GM13976 (cell line): ENCODE results near the gene MRPS34.

Source experiments
- DNase-seq: peaks from one replicate; pipeline ENCODE4 v3.0.0; 2012; ENCODE audit warnings: low spot score
- CTCF ChIP-seq: IDR thresholded peaks from 2 replicates; pipeline ENCODE4 v1.5.1; 2012; ENCODE audit warnings: borderline replicate concordance, mild to moderate bottlenecking; ENCODE audit not compliant: insufficient read depth; ENCODE audit errors: extremely low read depth, missing control alignments, control extremely low read depth
- in situ Hi-C: fragments of 300-500 bp; cut with MboI; formaldehyde crosslinking; loops from one replicate; pipeline ENCODE4 v1.12.0; 2022; ENCODE audit warnings: low sequenced_read_pairs, mixed read lengths, inconsistent platforms; ENCODE audit not compliant: unreplicated experiment

MRPS34 gene

GRCh38 chr16:1762196-1762878, 10.6 kb downstream of the MRPS34 start:
- no peak for DNase-seq
- in situ Hi-C loops: no loop called here

GRCh38 chr16:1761751-1762150, 11.2 kb downstream of the MRPS34 start:
- no peak for DNase-seq
- in situ Hi-C loops: no loop called here
- TF ChIP-seq CTCF: no peak

More at GRCh38 chr16:1762196-1762878, 10.6 kb downstream of the MRPS34 start:
- TF ChIP-seq CTCF: no peak

DNA sequence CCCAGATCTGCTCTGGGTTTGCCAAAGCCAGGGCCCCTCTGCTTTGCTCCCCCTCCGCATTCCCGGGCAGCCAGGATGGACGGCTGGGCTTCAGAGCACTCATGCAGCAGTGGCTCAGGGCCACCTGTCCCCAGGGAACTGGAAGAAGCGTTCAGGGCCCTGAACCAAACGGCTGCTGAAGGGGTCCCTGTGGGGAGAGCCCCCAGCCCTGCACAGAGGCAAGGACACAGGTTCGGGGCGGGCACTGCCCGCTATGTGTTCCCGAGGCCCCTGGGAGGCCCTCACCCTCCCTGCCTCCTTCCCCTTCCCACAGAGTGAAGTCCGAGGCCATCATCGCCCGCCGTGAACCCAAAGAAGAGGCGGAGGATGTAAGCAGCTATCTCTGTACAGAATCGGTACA, 12.0 kb downstream of the MRPS34 start:
- no peak for TF ChIP-seq CTCF
- no peak for DNase-seq
- in situ Hi-C loops: no loop called here

DNA sequence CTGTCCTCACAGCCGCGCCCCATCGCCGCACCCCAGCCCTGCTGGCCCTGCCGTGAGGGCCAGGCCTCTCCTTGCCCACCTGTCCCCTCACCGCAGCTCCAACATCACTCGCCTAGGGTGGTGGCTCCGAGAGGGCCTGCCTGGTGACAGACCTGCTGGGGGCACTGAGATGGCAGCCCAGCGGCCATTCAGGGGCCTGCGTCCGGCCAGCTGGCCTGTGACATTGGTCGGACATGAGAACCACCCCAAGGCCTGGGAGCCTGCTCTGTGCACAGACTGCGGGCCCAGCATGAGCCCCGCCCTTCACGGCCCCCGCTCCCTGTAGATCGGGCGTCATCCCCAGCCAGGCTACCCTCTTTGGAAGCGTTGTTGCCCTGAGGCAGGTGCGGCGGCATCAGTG, 13.4 kb downstream of the MRPS34 start:
- no peak for TF ChIP-seq CTCF
- in situ Hi-C loops: no loop called here
- DNase-seq: no peak

- in situ Hi-C loops: no loop called here
- TF ChIP-seq CTCF: no peak
- no peak for DNase-seq
These were observed 14.0 kb downstream of the MRPS34 start for GRCh38 chr16:1758923-1759322.

DNA sequence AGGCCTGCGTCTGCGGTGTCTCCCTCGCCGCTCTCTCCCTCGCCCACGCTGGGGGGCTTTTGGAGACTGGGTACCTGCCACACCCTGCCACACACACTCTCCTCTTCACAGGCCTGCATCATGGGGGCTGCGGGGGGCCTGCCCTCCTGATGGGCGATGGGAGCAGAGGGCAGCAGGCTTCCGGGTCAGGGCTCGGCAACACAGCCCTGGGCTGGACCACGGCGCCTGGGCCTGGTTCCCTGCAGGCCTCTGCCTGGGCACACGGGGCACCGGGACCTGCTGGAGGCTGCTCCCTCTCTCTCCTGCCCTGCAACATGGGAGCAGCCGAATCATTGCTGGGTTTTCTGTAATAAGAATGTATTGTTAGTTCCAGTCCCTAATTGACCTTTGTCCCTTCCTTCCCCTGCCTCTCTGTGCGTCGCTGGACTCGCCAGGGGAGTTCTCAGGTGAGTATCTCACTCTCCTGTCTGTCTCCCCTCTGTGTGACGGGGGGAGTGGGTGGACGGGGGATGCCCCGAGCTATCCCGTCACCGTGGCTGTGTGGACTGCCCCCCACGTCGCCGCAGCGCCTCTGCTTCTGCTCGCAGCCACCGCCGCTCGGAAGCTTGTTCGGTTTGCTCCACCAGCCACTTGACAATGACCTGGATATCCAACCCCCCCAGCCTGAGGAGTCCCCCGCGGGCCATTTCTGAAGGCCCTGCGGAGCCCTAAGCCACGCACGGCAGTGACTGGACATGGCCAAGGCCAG, 15.0 kb downstream of the MRPS34 start:
- no peak for TF ChIP-seq CTCF
- DNase-seq: no peak
- in situ Hi-C loops: no loop called here

DNA sequence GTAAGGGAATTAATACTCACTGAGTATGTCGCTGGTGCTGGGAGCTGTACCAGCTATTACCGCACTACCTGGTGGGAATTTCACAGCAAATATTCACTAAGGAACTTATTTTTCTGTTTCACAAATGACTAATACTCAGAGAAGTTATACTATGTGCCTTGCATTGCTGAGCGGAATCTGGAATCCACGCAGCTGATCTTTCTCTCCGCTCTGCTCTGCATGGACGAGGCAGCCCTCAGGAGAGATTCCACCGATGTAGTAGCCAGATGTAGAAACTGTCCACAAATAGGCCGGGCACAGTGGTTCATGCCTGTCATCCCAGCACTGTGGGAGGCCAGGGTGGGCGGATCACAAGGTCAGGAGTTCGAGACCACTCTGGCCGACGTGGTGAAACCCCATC, 18.7 kb downstream of the MRPS34 start:
- in situ Hi-C loops: no loop called here
- DNase-seq: no peak
- no peak for TF ChIP-seq CTCF
